Thymus (tissue), 11 donors: ENCODE results near the gene CYB5B. TPM values are rescaled to one million over a fixed set of nuclear protein-coding genes. Genes with fewer than 3 reads are reported as not detected.

Experiments used
- DNase-seq, 9 donors: peaks; one replicate each; pipeline ENCODE4 v3.0.0-alpha.2; 2013; ENCODE audit warnings: low spot score in 9 of 9, low read depth in 6 of 9, missing footprints in 1 of 9
- H3K27ac ChIP-seq, 2 donors: one replicate each; pipeline ENCODE4 v1.5.1; 2013; ENCODE audit warnings: control low read depth in 1 of 2, low read depth in 1 of 2, low read length in 1 of 2, mild to moderate bottlenecking in 1 of 2, moderate library complexity in 1 of 2
- H3K27me3 ChIP-seq, 2 donors: one replicate each; pipeline ENCODE4 v1.5.1; 2013; ENCODE audit warnings: low read length in 1 of 2; ENCODE audit not compliant: control insufficient read depth in 2 of 2, insufficient read depth in 1 of 2
- H3K36me3 ChIP-seq, 2 donors: one replicate each; pipeline ENCODE4 v1.5.1; 2013; ENCODE audit warnings: low read length in 1 of 2, mild to moderate bottlenecking in 1 of 2, moderate library complexity in 1 of 2; ENCODE audit not compliant: control insufficient read depth in 2 of 2, insufficient read depth in 2 of 2
- H3K4me1 ChIP-seq, 2 donors: one replicate each; pipeline ENCODE4 v1.5.1; 2013; ENCODE audit warnings: low read length in 2 of 2; ENCODE audit not compliant: control insufficient read depth in 2 of 2, insufficient read depth in 2 of 2
- H3K4me3 ChIP-seq, 2 donors: one replicate each; pipeline ENCODE4 v1.5.1; 2013; ENCODE audit warnings: low read length in 2 of 2, control low read depth in 1 of 2, mild to moderate bottlenecking in 1 of 2
- H3K9me3 ChIP-seq, 2 donors: one replicate each; pipeline ENCODE4 v1.5.1; 2013; ENCODE audit warnings: low read length in 1 of 2, mild to moderate bottlenecking in 1 of 2; ENCODE audit not compliant: control insufficient read depth in 2 of 2, insufficient read depth in 1 of 2
- WGBS: extraction: QIAGEN DNeasy Blood & Tissue Kit; methylation state at CpG from one replicate; pipeline ENCODE4 v1.1.7; 2013; 5-methylcytosine and 5-hydroxymethylcytosine counted together
- polyA plus RNA-seq: library from polyadenylated mRNA; stranded (reverse); fragments of 200-250 nt; gene quantifications from one replicate; pipeline ENCODE4 v1.2.3, GENCODE V29; 2013
- total RNA-seq: library from RNA; stranded (reverse); fragments of 120-200 nt; gene quantifications from one replicate; pipeline ENCODE4 v1.2.4, GENCODE V29; 2013
- donor health status: healthy.

The CYB5B gene
- total and polyA plus RNA-seq, 2 donors = 64.8 to 76.4 TPM

DNA sequence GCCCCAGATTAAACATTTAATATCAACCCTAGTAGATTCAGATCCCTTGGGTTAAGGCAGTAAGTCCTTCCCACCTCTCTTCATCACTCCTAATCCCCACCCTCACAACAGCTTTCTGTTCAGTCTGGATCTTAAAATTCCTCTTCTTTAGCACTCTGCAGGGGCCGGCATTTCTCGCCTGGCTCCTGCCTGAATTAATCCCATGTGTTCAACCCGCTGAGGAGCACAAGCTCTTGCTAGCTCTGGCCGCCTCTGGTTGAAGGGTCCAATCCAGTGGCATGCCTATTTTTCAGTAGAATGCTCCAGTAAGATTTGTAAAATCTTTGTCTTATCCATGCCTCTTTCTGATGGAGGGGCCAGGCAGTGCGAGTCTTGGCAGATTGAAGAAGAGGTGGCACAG is 59.2 kb downstream of the CYB5B start:
- no peak for DNase-seq
- no peaks in the 10 kb centered on the region for H3K36me3 ChIP-seq
- no peak overlapping the region for H3K27ac ChIP-seq
- H3K27me3 ChIP-seq = no peaks in the 10 kb centered on the region
- 98% methylated on average over 5 of the region's 5 CpGs for WGBS
- no peak overlapping the region for H3K4me3 ChIP-seq
- no peaks in the 10 kb centered on the region for H3K9me3 ChIP-seq
- H3K4me1 ChIP-seq = peaks cover 0 to 17% of the 10 kb centered on the region in 2 donors

DNA sequence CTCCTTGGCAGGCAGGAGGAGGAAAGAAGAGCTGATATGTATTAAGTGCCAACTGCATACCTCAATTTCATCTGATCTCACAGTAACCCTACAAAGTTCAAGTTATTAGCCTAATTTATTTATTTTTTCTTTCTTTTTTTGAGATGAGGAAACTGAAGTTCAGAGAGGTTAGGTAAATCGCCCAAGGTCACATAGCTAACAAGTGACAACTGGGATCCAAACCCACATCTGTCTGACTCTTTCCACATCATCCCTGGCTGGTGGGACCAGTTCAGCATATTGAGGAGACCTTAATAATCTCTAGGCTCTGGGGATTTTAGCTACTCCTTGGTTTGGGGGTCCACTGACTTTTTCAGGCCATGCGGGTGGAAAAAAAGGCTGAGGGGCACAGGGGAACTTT is 60.9 kb downstream of the CYB5B start:
- peaks cover 0 to 17% of the 10 kb centered on the region in 2 donors for H3K4me1 ChIP-seq
- H3K27me3 ChIP-seq = no peaks in the 10 kb centered on the region
- 100% methylated on average over 2 of the region's 2 CpGs for WGBS
- DNase-seq = no peak
- H3K36me3 ChIP-seq = no peaks in the 10 kb centered on the region
- H3K9me3 ChIP-seq = no peaks in the 10 kb centered on the region
- H3K4me3 ChIP-seq = no peak overlapping the region
- no peak overlapping the region for H3K27ac ChIP-seq

DNA sequence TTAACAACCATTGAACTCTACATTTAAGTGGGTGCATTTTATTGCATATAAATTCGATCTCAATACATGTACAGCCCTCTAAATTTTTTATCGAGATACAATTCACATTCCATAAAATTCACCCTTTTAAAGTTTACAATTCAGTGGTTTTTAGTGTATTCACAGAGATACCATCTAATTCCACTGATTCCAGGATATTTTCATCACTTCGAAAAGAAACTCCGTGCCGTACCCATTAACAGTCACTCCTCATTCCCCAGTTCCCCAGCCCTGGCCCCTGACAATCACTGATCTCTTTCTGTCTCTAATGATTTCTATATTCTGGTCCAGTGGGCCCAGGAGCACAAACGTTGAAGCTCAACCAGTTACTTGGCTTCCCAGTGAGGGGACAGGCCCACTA is 61.4 kb downstream of the CYB5B start:
- WGBS = 98% methylated on average over 6 of the region's 6 CpGs
- H3K9me3 ChIP-seq = no peaks in the 10 kb centered on the region
- no peaks in the 10 kb centered on the region for H3K27me3 ChIP-seq
- H3K4me3 ChIP-seq = no peak overlapping the region
- DNase-seq = no peak
- H3K36me3 ChIP-seq = no peaks in the 10 kb centered on the region
- no peak overlapping the region for H3K27ac ChIP-seq
- H3K4me1 ChIP-seq = peaks cover 0 to 17% of the 10 kb centered on the region in 2 donors

DNA sequence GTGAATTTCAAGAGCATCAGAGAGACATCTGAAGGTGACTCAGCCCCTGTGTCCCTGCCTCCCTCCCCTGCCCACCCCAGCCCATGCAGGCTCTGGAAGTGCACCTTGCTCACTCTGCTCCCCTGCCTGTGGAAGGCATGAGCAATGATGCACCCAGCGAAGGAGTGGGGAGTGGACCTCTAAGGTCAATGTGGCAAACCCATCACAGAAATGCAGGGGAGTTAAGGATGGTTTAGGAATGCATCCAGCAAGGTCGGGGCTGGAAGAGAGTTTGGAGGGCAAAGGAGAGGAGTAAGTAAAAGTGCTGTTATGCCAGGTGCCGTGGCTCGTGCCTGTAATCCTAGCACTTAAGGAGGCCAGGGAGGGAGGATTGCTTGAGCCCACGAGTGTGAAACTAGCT is 61.9 kb downstream of the CYB5B start:
- H3K27ac ChIP-seq = no peak overlapping the region
- peaks cover 0 to 13% of the 10 kb centered on the region in 2 donors for H3K4me1 ChIP-seq
- no peak overlapping the region for H3K4me3 ChIP-seq
- no peaks in the 10 kb centered on the region for H3K36me3 ChIP-seq
- no peaks in the 10 kb centered on the region for H3K9me3 ChIP-seq
- no peak for DNase-seq
- H3K27me3 ChIP-seq = no peaks in the 10 kb centered on the region
- WGBS = 92% methylated on average over 5 of the region's 5 CpGs

DNA sequence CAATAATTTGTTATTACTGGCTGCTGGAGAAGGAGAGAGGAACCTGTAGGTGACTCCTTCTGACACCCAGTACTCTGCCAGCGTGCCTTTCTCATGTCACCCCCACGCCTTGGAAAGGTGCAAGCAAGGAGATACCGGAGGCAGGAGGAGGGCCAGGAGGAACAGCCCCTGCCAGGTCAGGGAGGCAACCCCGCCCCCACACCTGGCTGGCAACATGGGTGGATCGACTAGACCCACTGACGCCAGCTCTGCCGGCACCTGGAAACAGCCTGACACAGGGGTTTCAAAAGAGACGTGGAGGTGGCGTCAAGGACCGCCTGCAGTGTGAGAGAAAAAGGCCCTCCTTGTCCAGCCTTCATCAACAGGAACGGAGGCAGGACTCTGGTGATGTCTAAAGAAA is 62.3 kb downstream of the CYB5B start:
- DNase-seq = no peak
- H3K9me3 ChIP-seq = no peaks in the 10 kb centered on the region
- H3K4me3 ChIP-seq = no peak overlapping the region
- no peaks in the 10 kb centered on the region for H3K27me3 ChIP-seq
- no peaks in the 10 kb centered on the region for H3K36me3 ChIP-seq
- peaks cover 0 to 9% of the 10 kb centered on the region in 2 donors for H3K4me1 ChIP-seq
- H3K27ac ChIP-seq = no peak overlapping the region
- 96% methylated on average over 11 of the region's 11 CpGs for WGBS

DNA sequence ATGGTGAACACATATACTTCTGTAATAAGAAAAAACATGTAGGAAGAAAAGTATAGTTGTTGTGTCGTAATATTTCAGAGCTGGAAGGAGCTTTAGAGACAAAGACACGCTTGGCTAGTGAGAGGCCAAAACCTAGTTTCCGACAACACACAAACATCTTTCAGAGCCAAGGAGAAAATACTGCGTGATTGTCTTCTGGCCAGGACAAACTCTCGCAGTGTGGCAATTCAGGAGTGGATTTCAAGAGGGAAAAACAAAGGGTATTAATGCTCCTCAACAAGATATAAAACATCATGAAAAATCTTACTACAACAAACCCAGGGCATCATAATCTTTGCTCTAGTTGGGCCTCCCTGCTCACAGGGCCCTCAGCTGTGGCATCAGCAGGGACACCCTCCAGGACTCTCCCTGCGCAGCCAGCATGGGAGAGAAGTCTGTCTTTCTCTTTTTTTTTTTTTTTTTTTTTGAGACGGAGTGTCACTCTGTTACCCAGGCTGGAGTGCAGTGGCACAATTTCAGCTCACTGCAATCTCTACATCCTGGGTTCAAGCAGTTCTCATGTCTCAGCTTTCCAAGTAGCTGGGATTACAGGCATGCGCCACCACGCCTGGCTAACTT is 66.4 kb downstream of the CYB5B start:
- DNase-seq = no peak
- H3K4me1 ChIP-seq = no peaks in the 10 kb centered on the region
- H3K9me3 ChIP-seq = no peaks in the 10 kb centered on the region
- H3K36me3 ChIP-seq = no peaks in the 10 kb centered on the region
- WGBS = 97% methylated on average over 9 of the region's 9 CpGs
- no peaks in the 10 kb centered on the region for H3K27me3 ChIP-seq
- H3K27ac ChIP-seq = no peak overlapping the region
- no peak overlapping the region for H3K4me3 ChIP-seq

DNA sequence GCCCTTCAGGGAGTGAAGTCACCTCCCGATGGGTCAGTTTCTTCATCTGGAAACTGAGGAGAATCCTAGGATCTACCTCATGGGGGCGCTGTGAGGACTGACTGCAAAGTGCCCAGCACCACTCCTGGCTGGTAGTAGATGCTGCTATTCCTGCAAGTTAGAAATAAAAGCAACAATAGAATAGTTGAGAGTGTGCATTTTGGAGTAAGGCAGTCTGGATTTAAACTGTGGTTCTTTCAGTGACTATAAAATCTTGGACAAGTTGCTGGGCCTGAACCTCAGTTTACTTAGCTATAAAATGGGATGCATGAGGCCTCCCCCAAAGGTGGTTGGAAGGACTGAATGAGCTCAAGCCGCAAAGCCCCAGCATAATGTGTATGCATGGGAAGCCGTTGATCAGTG is 70.6 kb downstream of the CYB5B start:
- Histone ChIP-seq H3K4me1 (no peaks in the 10 kb centered on the region), H3K36me3 (no peaks in the 10 kb centered on the region), H3K9me3 (no peaks in the 10 kb centered on the region), H3K27ac (no peak overlapping the region), H3K4me3 (no peak overlapping the region), H3K27me3 (no peaks in the 10 kb centered on the region)
- DNase-seq = no peak
- WGBS = 90% methylated on average over 4 of the region's 4 CpGs

DNA sequence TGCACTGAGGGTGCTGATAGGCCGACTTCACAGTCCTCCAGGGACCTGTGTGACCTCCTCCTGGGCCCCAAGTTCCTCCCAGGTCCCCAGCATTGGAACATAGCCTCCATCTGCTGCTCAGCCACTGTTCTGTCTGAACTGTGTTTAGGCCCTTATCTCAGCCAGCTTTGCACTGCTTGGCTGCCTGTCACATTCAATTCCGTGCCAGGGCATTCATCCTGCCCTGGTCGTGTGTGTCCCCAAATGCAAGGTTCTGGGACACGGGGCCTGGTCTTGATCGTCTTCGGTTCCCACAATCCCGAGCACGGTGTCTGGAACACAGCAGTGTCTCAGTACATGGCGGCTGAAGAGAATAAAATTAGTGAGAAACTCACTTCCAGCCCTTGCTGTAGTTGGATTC is 71.4 kb downstream of the CYB5B start:
- no peaks in the 10 kb centered on the region for H3K36me3 ChIP-seq
- no peak overlapping the region for H3K27ac ChIP-seq
- H3K27me3 ChIP-seq = no peaks in the 10 kb centered on the region
- DNase-seq = no peak
- 89% methylated on average over 9 of the region's 9 CpGs for WGBS
- H3K4me1 ChIP-seq = no peaks in the 10 kb centered on the region
- no peaks in the 10 kb centered on the region for H3K9me3 ChIP-seq
- H3K4me3 ChIP-seq = no peak overlapping the region

DNA sequence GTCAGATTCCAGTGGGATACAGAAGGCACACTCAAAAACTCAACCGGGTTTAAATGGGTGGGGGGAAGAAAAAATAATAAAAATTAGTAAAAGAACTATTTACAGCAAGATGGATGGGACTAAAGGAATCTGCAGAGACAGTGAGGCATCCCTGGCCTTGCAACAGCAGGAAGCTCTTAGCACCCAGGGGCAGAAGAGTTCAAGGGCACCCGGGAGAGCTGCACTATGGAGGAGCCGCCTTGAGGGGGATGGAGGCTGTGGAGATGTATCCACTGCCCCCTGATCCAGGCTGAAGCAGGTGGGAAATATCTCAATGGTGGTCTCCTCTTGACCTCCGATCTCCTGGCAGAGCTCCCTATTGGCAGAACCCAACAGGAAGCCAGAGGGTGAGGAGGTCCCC is 72.0 kb downstream of the CYB5B start:
- Histone ChIP-seq H3K27ac (no peak overlapping the region), H3K4me1 (no peaks in the 10 kb centered on the region), H3K27me3 (no peaks in the 10 kb centered on the region), H3K36me3 (no peaks in the 10 kb centered on the region), H3K4me3 (no peak overlapping the region), H3K9me3 (no peaks in the 10 kb centered on the region)
- DNase-seq = no peak
- WGBS = 94% methylated on average over 4 of the region's 4 CpGs

DNA sequence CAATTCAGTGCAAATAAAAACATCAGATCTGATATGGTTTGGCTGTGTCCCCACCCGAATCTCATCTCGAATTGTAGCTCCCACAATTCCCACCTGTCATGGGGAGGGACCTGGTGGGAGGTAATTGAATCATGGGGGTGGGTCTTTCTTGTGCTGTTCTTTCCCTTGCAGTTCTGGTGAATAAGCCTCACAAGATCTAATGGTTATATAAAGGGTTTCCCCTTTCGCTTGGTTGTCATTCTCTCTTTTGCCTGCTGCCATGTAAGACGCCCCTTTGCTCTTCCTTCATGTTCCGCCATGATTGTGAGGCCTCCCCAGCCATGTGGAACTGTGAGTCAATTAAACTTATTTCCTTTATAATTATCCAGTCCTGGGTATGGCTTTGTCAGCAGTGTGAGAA is 72.5 kb downstream of the CYB5B start:
- Histone ChIP-seq H3K4me1 (no peaks in the 10 kb centered on the region), H3K27me3 (no peaks in the 10 kb centered on the region), H3K4me3 (no peak overlapping the region), H3K27ac (no peak overlapping the region), H3K9me3 (no peaks in the 10 kb centered on the region), H3K36me3 (no peaks in the 10 kb centered on the region)
- WGBS = 98% methylated on average over 5 of the region's 5 CpGs
- DNase-seq = no peak
